ES-I3 (cell line): ENCODE measurements around the gene ORAI1.
"Not testable (repeated sequence)": the region's sequence is repeated elsewhere in the genome, so short reads cannot be mapped to it uniquely, and the experiment has no call there.

Source experiments
- H3K36me3 ChIP-seq: 2 replicates; pipeline ENCODE4 v1.6.1; 2013; ENCODE audit warnings: mild to moderate bottlenecking, low read length, control low read depth, moderate library complexity; ENCODE audit not compliant: insufficient read depth
- H3K4me1 ChIP-seq: 2 replicates; pipeline ENCODE4 v1.6.1; 2013; ENCODE audit warnings: mild to moderate bottlenecking, control low read depth, low read length; ENCODE audit not compliant: insufficient read depth
- H3K9ac ChIP-seq: 2 replicates; pipeline ENCODE4 v1.6.1; 2013; ENCODE audit warnings: low read depth, mild to moderate bottlenecking, low read length, moderate library complexity
- H3K9me3 ChIP-seq: 2 replicates; pipeline ENCODE4 v1.6.1; 2013; ENCODE audit warnings: mild to moderate bottlenecking, low read length, moderate library complexity; ENCODE audit not compliant: control insufficient read depth, insufficient read depth

The ORAI1 gene

GRCh38 chr12:121626087-121626852 lies at the start of gene ORAI1:
Gene ORAI1, plus strand, starts transcription at chr12:121626530.
- Histone ChIP-seq H3K36me3 (no peaks in the 10 kb centered on the region), H3K4me1 (peaks cover 22% of the 10 kb centered on the region), H3K9me3 (no peaks in the 10 kb centered on the region), H3K9ac (peak within 1 kb of the TSS; percentile 90)

- Histone ChIP-seq H3K9me3 (no peaks in the 10 kb centered on the region), H3K9ac (peak overlapping the region; percentile 97), H3K36me3 (peaks cover 18% of the 10 kb centered on the region), H3K4me1 (peaks cover 20% of the 10 kb centered on the region)
These were observed 49.4 kb upstream of the ORAI1 start for GRCh38 chr12:121576851-121577391.

- peaks cover 13% of the 10 kb centered on the region for H3K36me3 ChIP-seq
- H3K9ac ChIP-seq = peak overlapping the region; percentile 97
- no peaks in the 10 kb centered on the region for H3K9me3 ChIP-seq
- peaks cover 20% of the 10 kb centered on the region for H3K4me1 ChIP-seq
These were observed 48.7 kb upstream of the ORAI1 start for GRCh38 chr12:121577443-121578180.

GRCh38 chr12:121578230-121579189 lies 47.8 kb upstream of the ORAI1 start:
- H3K9me3 ChIP-seq = no peaks in the 10 kb centered on the region
- H3K4me1 ChIP-seq = peaks cover 26% of the 10 kb centered on the region
- H3K36me3 ChIP-seq = peaks cover 13% of the 10 kb centered on the region
- H3K9ac ChIP-seq = peak overlapping the region; percentile 97

- Histone ChIP-seq H3K4me1 (peaks cover 34% of the 10 kb centered on the region), H3K9me3 (no peaks in the 10 kb centered on the region), H3K9ac (peak overlapping the region; percentile 97), H3K36me3 (peaks cover 13% of the 10 kb centered on the region)
These were observed 47.0 kb upstream of the ORAI1 start for GRCh38 chr12:121579190-121579791.

GRCh38 chr12:121579981-121580868 lies 46.1 kb upstream of the ORAI1 start:
- peak overlapping the region; percentile 97 for H3K9ac ChIP-seq
- H3K4me1 ChIP-seq = peaks cover 29% of the 10 kb centered on the region
- H3K36me3 ChIP-seq = peaks cover 6% of the 10 kb centered on the region
- no peaks in the 10 kb centered on the region for H3K9me3 ChIP-seq

GRCh38 chr12:121580959-121581685 lies 45.2 kb upstream of the ORAI1 start, which contains the start of gene KDM2B:
Gene KDM2B, minus strand, starts transcription at chr12:121581023. Its CDS starts 112 bp downstream, at chr12:121580911.
- H3K36me3 ChIP-seq = no peaks in the 10 kb centered on the region
- peaks cover 27% of the 10 kb centered on the region for H3K4me1 ChIP-seq
- peak within 1 kb of the TSS; percentile 97 for H3K9ac ChIP-seq
- H3K9me3 ChIP-seq = no peaks in the 10 kb centered on the region

GRCh38 chr12:121581686-121582429 lies 44.5 kb upstream of the ORAI1 start:
- H3K4me1 ChIP-seq = peaks cover 23% of the 10 kb centered on the region
- no peaks in the 10 kb centered on the region for H3K9me3 ChIP-seq
- H3K9ac ChIP-seq = peak overlapping the region; percentile 89

GRCh38 chr12:121582583-121583333 lies 43.6 kb upstream of the ORAI1 start:
- H3K9ac ChIP-seq = peak overlapping the region; percentile 89
- H3K4me1 ChIP-seq = peaks cover 23% of the 10 kb centered on the region
- H3K9me3 ChIP-seq = no peaks in the 10 kb centered on the region
- H3K36me3 ChIP-seq = no peaks in the 10 kb centered on the region

More at GRCh38 chr12:121581686-121582429, 44.5 kb upstream of the ORAI1 start:
- H3K36me3 ChIP-seq = no peaks in the 10 kb centered on the region

- not testable (repeated sequence) for H3K36me3 ChIP-seq, H3K9me3 ChIP-seq
- Histone ChIP-seq H3K9ac (0 out of 2 replicates have a peak overlapping the region, but pooled peaks have one; percentile 89), H3K4me1 (peaks cover 23% of the 10 kb centered on the region)
These were observed 43.0 kb upstream of the ORAI1 start for GRCh38 chr12:121583334-121583661.

GRCh38 chr12:121584885-121585284 lies 41.4 kb upstream of the ORAI1 start:
- not testable (repeated sequence) for H3K9me3 ChIP-seq, H3K36me3 ChIP-seq, H3K9ac ChIP-seq
- H3K4me1 ChIP-seq = peaks cover 23% of the 10 kb centered on the region
